ENCODE results near the gene STH.

DNA sequence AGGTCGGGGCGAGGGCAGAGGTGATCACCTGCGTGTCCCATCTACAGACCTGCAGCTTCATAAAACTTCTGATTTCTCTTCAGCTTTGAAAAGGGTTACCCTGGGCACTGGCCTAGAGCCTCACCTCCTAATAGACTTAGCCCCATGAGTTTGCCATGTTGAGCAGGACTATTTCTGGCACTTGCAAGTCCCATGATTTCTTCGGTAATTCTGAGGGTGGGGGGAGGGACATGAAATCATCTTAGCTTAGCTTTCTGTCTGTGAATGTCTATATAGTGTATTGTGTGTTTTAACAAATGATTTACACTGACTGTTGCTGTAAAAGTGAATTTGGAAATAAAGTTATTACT is 28.9 kb downstream of the STH start:
- TF ChIP-seq, protein P1, sequence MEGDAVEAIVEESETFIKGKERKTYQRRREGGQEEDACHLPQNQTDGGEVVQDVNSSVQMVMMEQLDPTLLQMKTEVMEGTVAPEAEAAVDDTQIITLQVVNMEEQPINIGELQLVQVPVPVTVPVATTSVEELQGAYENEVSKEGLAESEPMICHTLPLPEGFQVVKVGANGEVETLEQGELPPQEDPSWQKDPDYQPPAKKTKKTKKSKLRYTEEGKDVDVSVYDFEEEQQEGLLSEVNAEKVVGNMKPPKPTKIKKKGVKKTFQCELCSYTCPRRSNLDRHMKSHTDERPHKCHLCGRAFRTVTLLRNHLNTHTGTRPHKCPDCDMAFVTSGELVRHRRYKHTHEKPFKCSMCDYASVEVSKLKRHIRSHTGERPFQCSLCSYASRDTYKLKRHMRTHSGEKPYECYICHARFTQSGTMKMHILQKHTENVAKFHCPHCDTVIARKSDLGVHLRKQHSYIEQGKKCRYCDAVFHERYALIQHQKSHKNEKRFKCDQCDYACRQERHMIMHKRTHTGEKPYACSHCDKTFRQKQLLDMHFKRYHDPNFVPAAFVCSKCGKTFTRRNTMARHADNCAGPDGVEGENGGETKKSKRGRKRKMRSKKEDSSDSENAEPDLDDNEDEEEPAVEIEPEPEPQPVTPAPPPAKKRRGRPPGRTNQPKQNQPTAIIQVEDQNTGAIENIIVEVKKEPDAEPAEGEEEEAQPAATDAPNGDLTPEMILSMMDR (IDR thresholded peaks at IDR 0.05; ENCODE audit: low read depth, low read length, poor library complexity, severe bottlenecking), result no peak
- no peak for TF ChIP-seq EZH2phosphoT487 (IDR thresholded peaks at IDR 0.05; ENCODE audit: borderline replicate concordance, low read length)
